Activated naive CD4-positive, alpha-beta T cell treated with anti-CD3 and anti-CD28 coated beads, Interleukin-2, amount 50 U/mL, for 24 hours (primary cell): ENCODE measurements around the gene STX3.
A peak's percentile ranks its signal among the peaks of the same experiment; 100 is the strongest.
"Not testable (repeated sequence)": the region's sequence is repeated elsewhere in the genome, so short reads cannot be mapped to it uniquely, and the experiment has no call there.

Experiments used
- H3K27ac Mint-ChIP-seq: one replicate; pipeline ENCODE4 v1.8.0; 2021; ENCODE audit warnings: mild to moderate bottlenecking, mixed read lengths
- H3K27me3 Mint-ChIP-seq: one replicate; pipeline ENCODE4 v1.8.0; 2021; ENCODE audit warnings: mixed read lengths
- H3K36me3 Mint-ChIP-seq: one replicate; pipeline ENCODE4 v1.8.0; 2021; ENCODE audit warnings: mixed read lengths
- H3K4me1 Mint-ChIP-seq: one replicate; pipeline ENCODE4 v1.8.0; 2021; ENCODE audit warnings: mixed read lengths
- H3K4me3 Mint-ChIP-seq: one replicate; pipeline ENCODE4 v1.8.0; 2021; ENCODE audit warnings: mild to moderate bottlenecking, mixed read lengths
- H3K9me3 Mint-ChIP-seq: one replicate; pipeline ENCODE4 v1.8.0; 2021; ENCODE audit warnings: mixed read lengths

Gene STX3

DNA sequence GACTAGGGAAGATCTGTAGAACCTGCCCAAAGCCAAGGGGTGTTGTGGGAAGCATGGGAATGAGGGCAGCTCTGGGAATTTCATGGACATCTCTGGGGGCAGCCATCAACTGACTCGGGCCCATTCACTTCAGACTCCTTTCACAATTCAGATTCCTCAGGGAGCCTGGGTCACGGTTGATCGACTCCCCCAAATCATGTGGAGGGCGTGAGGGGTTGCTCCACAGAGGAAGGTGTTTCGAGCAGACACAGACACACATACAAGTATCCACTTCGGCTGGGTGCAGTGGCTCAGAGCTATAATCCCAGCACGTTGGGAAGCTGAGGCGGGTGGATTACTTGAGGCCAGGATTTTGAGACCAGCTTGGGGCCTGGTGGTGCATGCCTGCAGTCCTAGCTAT, 15.7 kb downstream of the STX3 start:
- Mint-ChIP-seq H3K9me3 (no peaks in the 10 kb centered on the region), H3K4me1 (peaks cover 31% of the 10 kb centered on the region), H3K27me3 (no peaks in the 10 kb centered on the region), H3K27ac (no peak overlapping the region), H3K4me3 (no peak overlapping the region), H3K36me3 (peaks cover 4% of the 10 kb centered on the region)

DNA sequence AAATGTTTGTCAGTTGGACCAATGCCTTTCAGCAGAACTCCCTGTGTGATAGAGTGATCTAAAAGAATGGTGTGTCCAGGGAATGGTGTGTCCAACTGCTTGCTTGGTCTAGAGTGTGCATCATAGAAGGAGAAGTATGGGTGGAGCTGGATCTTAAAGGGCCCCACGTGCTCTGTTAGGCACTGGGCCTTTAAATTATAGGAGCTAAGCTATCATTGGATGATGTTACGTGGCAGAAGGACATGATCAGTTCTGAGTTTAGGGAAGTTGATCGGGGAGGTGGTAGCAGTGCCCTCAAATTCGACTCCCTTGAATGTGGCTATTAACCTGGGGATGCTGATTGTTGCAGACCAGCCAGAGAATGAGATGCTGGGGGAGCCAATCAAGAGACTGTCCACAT, 16.4 kb downstream of the STX3 start:
- Mint-ChIP-seq H3K27ac (no peak overlapping the region), H3K27me3 (no peaks in the 10 kb centered on the region), H3K4me1 (peaks cover 32% of the 10 kb centered on the region), H3K36me3 (peaks cover 5% of the 10 kb centered on the region), H3K9me3 (no peaks in the 10 kb centered on the region), H3K4me3 (no peak overlapping the region)

GRCh38 chr11:59773083-59773440, 17.9 kb downstream of the STX3 start:
- no peaks in the 10 kb centered on the region for H3K9me3 Mint-ChIP-seq
- peak overlapping the region; percentile 30 for H3K27ac Mint-ChIP-seq
- peaks cover 32% of the 10 kb centered on the region for H3K4me1 Mint-ChIP-seq
- H3K36me3 Mint-ChIP-seq: peaks cover 5% of the 10 kb centered on the region
- H3K27me3 Mint-ChIP-seq: no peaks in the 10 kb centered on the region
- no peak overlapping the region for H3K4me3 Mint-ChIP-seq

GRCh38 chr11:59776210-59777066, 21.3 kb downstream of the STX3 start:
- no peaks in the 10 kb centered on the region for H3K9me3 Mint-ChIP-seq
- H3K27ac Mint-ChIP-seq: no peak overlapping the region
- H3K27me3 Mint-ChIP-seq: no peaks in the 10 kb centered on the region
- no peak overlapping the region for H3K4me3 Mint-ChIP-seq
- peaks cover 27% of the 10 kb centered on the region for H3K4me1 Mint-ChIP-seq
- H3K36me3 Mint-ChIP-seq: peaks cover 9% of the 10 kb centered on the region

DNA sequence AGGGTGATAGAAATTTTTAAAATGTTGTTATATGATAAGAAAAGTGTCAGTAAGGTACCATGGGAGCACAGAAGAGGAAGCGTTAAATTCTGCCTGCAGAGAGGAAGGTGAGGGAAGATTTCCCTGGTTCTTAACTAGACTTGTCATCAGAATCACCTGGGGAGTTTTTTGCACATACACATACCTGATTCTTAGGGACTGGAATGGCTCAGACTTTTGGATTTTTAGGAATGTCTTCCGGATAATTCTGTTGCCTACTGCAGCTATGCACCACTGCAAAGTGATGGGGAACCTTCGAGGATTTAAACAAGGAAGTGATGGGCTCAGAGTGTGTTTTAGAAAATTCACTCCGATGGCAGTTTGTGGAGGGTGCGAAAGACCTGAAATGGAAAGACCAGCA, 21.9 kb downstream of the STX3 start:
- no peaks in the 10 kb centered on the region for H3K27me3 Mint-ChIP-seq
- H3K4me3 Mint-ChIP-seq: no peak overlapping the region
- H3K4me1 Mint-ChIP-seq: peaks cover 20% of the 10 kb centered on the region
- H3K27ac Mint-ChIP-seq: no peak overlapping the region
- peaks cover 12% of the 10 kb centered on the region for H3K36me3 Mint-ChIP-seq
- H3K9me3 Mint-ChIP-seq: no peaks in the 10 kb centered on the region

GRCh38 chr11:59778122-59778521, 22.9 kb downstream of the STX3 start:
- H3K9me3 Mint-ChIP-seq: no peaks in the 10 kb centered on the region
- no peaks in the 10 kb centered on the region for H3K27me3 Mint-ChIP-seq
- peaks cover 10% of the 10 kb centered on the region for H3K4me1 Mint-ChIP-seq
- no peak overlapping the region for H3K27ac Mint-ChIP-seq
- H3K36me3 Mint-ChIP-seq: peaks cover 12% of the 10 kb centered on the region
- H3K4me3 Mint-ChIP-seq: no peak overlapping the region

- H3K4me1 Mint-ChIP-seq: peaks cover 5% of the 10 kb centered on the region
- H3K27me3 Mint-ChIP-seq: no peaks in the 10 kb centered on the region
- no peak overlapping the region for H3K4me3 Mint-ChIP-seq
- no peak overlapping the region for H3K27ac Mint-ChIP-seq
- peaks cover 14% of the 10 kb centered on the region for H3K36me3 Mint-ChIP-seq
- H3K9me3 Mint-ChIP-seq: no peaks in the 10 kb centered on the region
These were observed 24.3 kb downstream of the STX3 start for GRCh38 chr11:59779487-59779886.

GRCh38 chr11:59782080-59782479, 26.9 kb downstream of the STX3 start:
- Mint-ChIP-seq H3K27ac (no peak overlapping the region), H3K27me3 (no peaks in the 10 kb centered on the region), H3K4me3 (no peak overlapping the region), H3K4me1 (no peaks in the 10 kb centered on the region), H3K36me3 (peaks cover 9% of the 10 kb centered on the region), H3K9me3 (no peaks in the 10 kb centered on the region)

DNA sequence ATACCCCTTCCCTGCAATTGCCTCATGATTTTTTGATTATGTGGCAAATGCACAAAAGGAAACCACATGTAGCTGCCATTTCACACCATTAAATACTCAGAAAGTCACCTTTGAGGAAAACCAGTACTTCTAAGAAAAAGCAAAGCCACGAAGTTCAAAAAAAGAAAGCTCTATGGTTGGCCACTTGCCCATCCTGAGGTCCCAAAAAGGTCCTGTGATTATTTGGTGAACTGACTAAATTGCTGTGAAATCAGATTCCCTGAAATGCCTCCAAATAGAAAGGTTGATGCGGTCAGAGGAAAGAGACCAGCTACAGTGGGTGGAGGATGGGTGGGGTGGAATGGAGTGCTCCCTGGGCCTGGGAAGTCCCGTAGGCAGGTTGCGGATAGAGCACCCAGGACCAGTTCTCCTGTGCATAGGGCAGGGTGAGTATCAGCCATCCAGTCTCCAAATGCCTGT, 28.5 kb downstream of the STX3 start:
- H3K36me3 Mint-ChIP-seq: peaks cover 16% of the 10 kb centered on the region
- no peak overlapping the region for H3K4me3 Mint-ChIP-seq
- no peak overlapping the region for H3K27ac Mint-ChIP-seq
- H3K27me3 Mint-ChIP-seq: no peaks in the 10 kb centered on the region
- no peaks in the 10 kb centered on the region for H3K4me1 Mint-ChIP-seq
- H3K9me3 Mint-ChIP-seq: no peaks in the 10 kb centered on the region

GRCh38 chr11:59784441-59784840, 29.3 kb downstream of the STX3 start:
- H3K4me3 Mint-ChIP-seq, H3K27ac Mint-ChIP-seq, H3K27me3 Mint-ChIP-seq, H3K9me3 Mint-ChIP-seq, H3K4me1 Mint-ChIP-seq: not testable (repeated sequence)
- peaks cover 16% of the 10 kb centered on the region for H3K36me3 Mint-ChIP-seq

DNA sequence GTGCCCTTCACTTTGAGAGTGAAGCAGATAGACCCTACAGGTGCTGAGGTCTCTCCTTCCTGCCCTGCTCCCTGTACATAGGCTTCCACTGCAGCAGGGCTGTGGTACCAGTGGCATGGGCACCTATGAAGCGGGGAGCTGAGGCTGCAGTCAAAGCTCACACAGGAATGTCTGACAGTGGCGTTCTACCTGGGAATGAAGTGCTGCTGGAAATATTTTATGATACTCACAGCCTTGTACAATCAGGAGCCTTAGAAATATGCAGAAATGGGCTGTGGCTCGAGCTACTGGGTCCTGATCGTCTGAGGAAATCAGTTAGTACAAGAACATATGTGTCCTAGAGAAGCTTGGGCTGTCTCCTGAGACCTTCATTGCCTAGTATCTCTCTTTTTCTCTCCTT, 30.6 kb downstream of the STX3 start:
- peaks cover 14% of the 10 kb centered on the region for H3K36me3 Mint-ChIP-seq
- H3K27ac Mint-ChIP-seq: no peak overlapping the region
- H3K27me3 Mint-ChIP-seq: no peaks in the 10 kb centered on the region
- H3K4me1 Mint-ChIP-seq: no peaks in the 10 kb centered on the region
- no peak overlapping the region for H3K4me3 Mint-ChIP-seq
- H3K9me3 Mint-ChIP-seq: no peaks in the 10 kb centered on the region

DNA sequence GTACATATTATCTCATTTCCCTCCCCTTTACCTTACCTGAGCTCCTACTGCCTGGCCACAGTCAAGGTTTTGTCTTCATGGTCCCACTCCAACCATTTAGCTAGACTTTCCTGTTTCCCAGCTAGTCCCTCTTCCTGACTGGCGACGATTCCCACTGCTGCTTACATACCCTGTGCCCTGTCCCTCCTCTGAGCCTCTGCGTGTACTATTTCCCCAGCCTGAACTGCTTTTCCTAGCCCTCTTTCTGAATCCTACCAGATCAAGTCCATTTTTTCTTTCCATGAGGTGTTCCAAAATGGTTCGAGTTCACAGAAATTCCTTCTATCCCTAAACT, 32.0 kb downstream of the STX3 start:
- Mint-ChIP-seq H3K27me3 (no peaks in the 10 kb centered on the region), H3K9me3 (no peaks in the 10 kb centered on the region), H3K4me1 (no peaks in the 10 kb centered on the region), H3K27ac (no peak overlapping the region), H3K36me3 (peaks cover 16% of the 10 kb centered on the region), H3K4me3 (no peak overlapping the region)

DNA sequence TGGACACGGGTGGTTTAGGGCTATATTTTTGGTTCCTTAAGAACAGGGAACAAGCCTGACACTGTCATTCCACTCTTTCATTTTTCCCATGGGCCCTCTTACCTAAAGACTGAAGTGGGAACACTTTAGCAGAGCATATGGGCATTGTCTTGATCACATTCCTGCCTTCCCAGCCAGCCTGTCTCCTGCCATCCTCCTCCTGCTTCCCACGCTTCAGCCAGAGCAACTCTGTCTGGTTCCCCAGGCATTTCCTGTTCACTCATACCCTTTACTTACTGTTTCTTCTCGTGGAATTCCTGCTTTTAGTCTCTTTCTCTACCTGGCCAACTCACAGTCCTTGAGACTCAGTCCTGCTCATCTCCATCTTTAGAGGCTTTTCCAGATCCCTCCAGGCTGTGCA, 32.6 kb downstream of the STX3 start:
- no peaks in the 10 kb centered on the region for H3K9me3 Mint-ChIP-seq
- H3K27ac Mint-ChIP-seq: no peak overlapping the region
- no peak overlapping the region for H3K4me3 Mint-ChIP-seq
- no peaks in the 10 kb centered on the region for H3K27me3 Mint-ChIP-seq
- peaks cover 21% of the 10 kb centered on the region for H3K36me3 Mint-ChIP-seq
- H3K4me1 Mint-ChIP-seq: no peaks in the 10 kb centered on the region

DNA sequence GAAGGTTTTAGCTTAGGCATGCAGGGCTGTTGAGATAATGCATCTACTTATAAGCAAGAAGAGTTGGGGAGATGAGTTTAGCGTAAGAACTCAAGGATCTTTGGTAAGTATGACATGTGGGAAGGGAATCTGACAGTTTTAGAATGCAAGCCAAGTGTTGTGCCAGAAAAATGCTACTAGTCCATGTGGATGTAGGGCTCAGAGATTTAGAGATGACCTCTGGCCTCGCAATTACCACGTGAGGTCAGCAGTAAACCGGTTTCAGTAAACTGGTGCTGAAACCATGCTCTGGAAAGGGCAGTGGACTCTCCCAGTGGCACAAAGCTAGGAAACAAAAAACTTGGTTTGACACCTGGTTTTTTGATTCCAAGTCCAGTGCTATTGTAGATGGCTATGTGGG, 36.5 kb downstream of the STX3 start:
- Mint-ChIP-seq H3K27me3 (no peaks in the 10 kb centered on the region), H3K4me3 (no peak overlapping the region), H3K36me3 (peaks cover 27% of the 10 kb centered on the region), H3K9me3 (no peaks in the 10 kb centered on the region), H3K27ac (no peak overlapping the region), H3K4me1 (no peaks in the 10 kb centered on the region)

DNA sequence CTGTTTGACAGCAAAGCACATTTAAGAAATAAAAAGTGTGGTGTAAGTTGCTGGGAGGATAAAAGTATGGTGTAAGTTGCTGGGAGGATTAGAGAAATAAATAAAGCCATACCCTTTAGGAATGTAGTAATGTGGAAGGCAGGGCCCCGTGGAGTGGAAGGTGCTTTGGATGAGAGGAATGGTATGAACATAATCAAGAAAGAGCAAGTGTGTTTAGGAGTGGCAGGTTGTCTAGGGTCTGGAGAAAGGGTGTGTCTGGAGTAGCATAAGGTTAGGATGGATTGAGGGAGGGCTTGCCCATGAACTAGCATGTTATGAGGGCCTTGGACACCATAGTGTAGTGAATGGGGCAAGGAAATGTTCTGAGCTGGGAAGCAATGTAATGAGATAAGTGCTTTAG, 37.3 kb downstream of the STX3 start:
- Mint-ChIP-seq H3K27ac (no peak overlapping the region), H3K9me3 (no peaks in the 10 kb centered on the region), H3K4me3 (no peak overlapping the region), H3K27me3 (no peaks in the 10 kb centered on the region), H3K4me1 (no peaks in the 10 kb centered on the region), H3K36me3 (peaks cover 24% of the 10 kb centered on the region)

GRCh38 chr11:59794417-59794816, 39.2 kb downstream of the STX3 start:
- Mint-ChIP-seq H3K36me3 (peaks cover 21% of the 10 kb centered on the region), H3K27ac (no peak overlapping the region), H3K27me3 (no peaks in the 10 kb centered on the region), H3K9me3 (no peaks in the 10 kb centered on the region), H3K4me1 (no peaks in the 10 kb centered on the region), H3K4me3 (no peak overlapping the region)
